Mammary epithelial cell (primary cell): Measurements from ENCODE around the gene SCN4B.

ENCODE experiments used
- EZH2 ChIP-seq: IDR thresholded peaks from 2 replicates; pipeline ENCODE4 v1.6.1; 2012; ENCODE audit warnings: low read length, inconsistent platforms, borderline replicate concordance
- TF ChIP-seq, protein P1 (sequence below), 2 donors: IDR thresholded peaks in 1 of 2; conservative IDR thresholded peaks in 1 of 2; 2 replicates each; pipeline ENCODE4 v1.5.1; 2011 to 2012; ENCODE audit warnings: inconsistent platforms in 2 of 2, low read length in 2 of 2, mild to moderate bottlenecking in 2 of 2, control low read depth in 1 of 2, low read depth in 1 of 2; ENCODE audit not compliant: insufficient read depth in 1 of 2; ENCODE audit errors: extremely low read depth in 1 of 2

DNA sequence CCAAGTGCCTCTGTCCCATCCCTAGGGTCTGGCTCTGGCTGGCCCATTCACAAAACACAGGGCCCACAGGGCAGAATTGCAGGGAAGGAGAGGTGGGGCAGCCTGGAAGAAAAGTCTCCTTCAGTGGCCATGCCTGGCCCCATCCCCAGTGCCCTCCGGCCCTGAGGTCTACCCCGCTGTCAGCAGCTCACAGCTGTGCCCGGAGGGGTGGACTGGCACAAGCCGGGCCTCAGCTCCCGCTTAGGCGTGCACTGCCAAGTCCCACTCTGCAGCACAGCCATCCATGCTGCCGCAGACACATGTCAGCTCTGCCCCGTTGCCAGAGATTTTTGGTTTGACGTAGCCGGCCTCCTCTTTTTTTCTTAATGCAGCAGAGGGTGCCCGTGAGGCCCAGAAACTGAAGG, 27.7 kb upstream of the SCN4B start:
- TF ChIP-seq, protein P1, sequence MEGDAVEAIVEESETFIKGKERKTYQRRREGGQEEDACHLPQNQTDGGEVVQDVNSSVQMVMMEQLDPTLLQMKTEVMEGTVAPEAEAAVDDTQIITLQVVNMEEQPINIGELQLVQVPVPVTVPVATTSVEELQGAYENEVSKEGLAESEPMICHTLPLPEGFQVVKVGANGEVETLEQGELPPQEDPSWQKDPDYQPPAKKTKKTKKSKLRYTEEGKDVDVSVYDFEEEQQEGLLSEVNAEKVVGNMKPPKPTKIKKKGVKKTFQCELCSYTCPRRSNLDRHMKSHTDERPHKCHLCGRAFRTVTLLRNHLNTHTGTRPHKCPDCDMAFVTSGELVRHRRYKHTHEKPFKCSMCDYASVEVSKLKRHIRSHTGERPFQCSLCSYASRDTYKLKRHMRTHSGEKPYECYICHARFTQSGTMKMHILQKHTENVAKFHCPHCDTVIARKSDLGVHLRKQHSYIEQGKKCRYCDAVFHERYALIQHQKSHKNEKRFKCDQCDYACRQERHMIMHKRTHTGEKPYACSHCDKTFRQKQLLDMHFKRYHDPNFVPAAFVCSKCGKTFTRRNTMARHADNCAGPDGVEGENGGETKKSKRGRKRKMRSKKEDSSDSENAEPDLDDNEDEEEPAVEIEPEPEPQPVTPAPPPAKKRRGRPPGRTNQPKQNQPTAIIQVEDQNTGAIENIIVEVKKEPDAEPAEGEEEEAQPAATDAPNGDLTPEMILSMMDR (conservative IDR thresholded peaks at IDR 0.05 in 1 of 2, IDR thresholded peaks at IDR 0.05 in 1 of 2; ENCODE audit: extremely low read depth in 1 of 2, insufficient read depth in 1 of 2, low read depth in 1 of 2, low read length in 2 of 2), result peak in 1 of 2 donors; percentile 33
- TF ChIP-seq EZH2, result no peak
